ACC112 (cell line): ENCODE measurements around the gene GRIK4.

ENCODE experiments used
- H2AFZ ChIP-seq: fragments of 200-600 bp; sonication (generic); one replicate; pipeline ENCODE4 v1.6.0; 2017; ENCODE audit warnings: antibody characterized with exemption, low read length; ENCODE audit not compliant: unreplicated experiment
- H3K27ac ChIP-seq: fragments of 200-600 bp; sonication (generic); 2 replicates; pipeline ENCODE4 v1.5.1; 2014; ENCODE audit warnings: low read depth, mild to moderate bottlenecking, antibody characterized with exemption, low read length, moderate library complexity
- H3K27me3 ChIP-seq: fragments of 200-600 bp; sonication (generic); 2 replicates; pipeline ENCODE4 v1.6.1; 2014; ENCODE audit warnings: mild to moderate bottlenecking, antibody characterized with exemption, low read length, moderate library complexity, mixed read lengths; ENCODE audit not compliant: insufficient read depth
- H3K36me3 ChIP-seq: fragments of 200-600 bp; sonication (generic); 2 replicates; pipeline ENCODE4 v1.6.1; 2016; ENCODE audit warnings: mild to moderate bottlenecking, antibody characterized with exemption, low read length, moderate library complexity, mixed read lengths; ENCODE audit not compliant: insufficient read depth
- H3K4me1 ChIP-seq: fragments of 200-600 bp; sonication (generic); one replicate; pipeline ENCODE4 v1.6.1; 2016; ENCODE audit warnings: low read length, mixed read lengths; ENCODE audit not compliant: insufficient read depth, unreplicated experiment, control insufficient read depth
- H3K4me3 ChIP-seq: fragments of 200-600 bp; sonication (generic); 2 replicates; pipeline ENCODE4 v1.5.1; 2014; ENCODE audit warnings: mild to moderate bottlenecking, low read depth, low read length
- H3K79me2 ChIP-seq: fragments of 200-600 bp; sonication (generic); one replicate; pipeline ENCODE4 v1.6.0; 2016; ENCODE audit warnings: low read length; ENCODE audit not compliant: control insufficient read depth, unreplicated experiment, insufficient read depth

The GRIK4 gene

GRCh38 chr11:120903686-120904085 lies 392.1 kb downstream of the GRIK4 start:
- no peak overlapping the region for H3K27ac ChIP-seq
- no peaks in the 10 kb centered on the region for H3K4me1 ChIP-seq
- no peak overlapping the region for H3K4me3 ChIP-seq
- H3K36me3 ChIP-seq, result no peaks in the 10 kb centered on the region
- no peaks in the 10 kb centered on the region for H3K79me2 ChIP-seq
- peaks cover 70% of the 10 kb centered on the region for H3K27me3 ChIP-seq
- no peak overlapping the region for H2AFZ ChIP-seq

GRCh38 chr11:120904116-120904515 lies 392.6 kb downstream of the GRIK4 start:
- H3K4me1 ChIP-seq, result no peaks in the 10 kb centered on the region
- no peak overlapping the region for H3K27ac ChIP-seq
- H3K36me3 ChIP-seq, result no peaks in the 10 kb centered on the region
- no peak overlapping the region for H2AFZ ChIP-seq
- peaks cover 68% of the 10 kb centered on the region for H3K27me3 ChIP-seq
- H3K4me3 ChIP-seq, result no peak overlapping the region
- no peaks in the 10 kb centered on the region for H3K79me2 ChIP-seq

GRCh38 chr11:120906766-120907165 lies 395.2 kb downstream of the GRIK4 start:
- H3K27ac ChIP-seq, result no peak overlapping the region
- peaks cover 43% of the 10 kb centered on the region for H3K27me3 ChIP-seq
- H3K36me3 ChIP-seq, result no peaks in the 10 kb centered on the region
- no peak overlapping the region for H2AFZ ChIP-seq
- H3K4me3 ChIP-seq, result no peak overlapping the region
- H3K79me2 ChIP-seq, result no peaks in the 10 kb centered on the region
- no peaks in the 10 kb centered on the region for H3K4me1 ChIP-seq

GRCh38 chr11:120907971-120908370 lies 396.4 kb downstream of the GRIK4 start:
- Histone ChIP-seq H3K36me3 (no peaks in the 10 kb centered on the region), H3K4me3 (no peak overlapping the region), H3K27ac (no peak overlapping the region), H3K79me2 (no peaks in the 10 kb centered on the region), H3K4me1 (no peaks in the 10 kb centered on the region), H3K27me3 (peaks cover 41% of the 10 kb centered on the region), H2AFZ (no peak overlapping the region)

GRCh38 chr11:120908461-120909181 lies 397.1 kb downstream of the GRIK4 start:
- peaks cover 42% of the 10 kb centered on the region for H3K27me3 ChIP-seq
- H3K36me3 ChIP-seq, result no peaks in the 10 kb centered on the region
- no peak overlapping the region for H2AFZ ChIP-seq
- no peak overlapping the region for H3K27ac ChIP-seq
- H3K4me3 ChIP-seq, result no peak overlapping the region
- H3K4me1 ChIP-seq, result no peaks in the 10 kb centered on the region
- H3K79me2 ChIP-seq, result no peaks in the 10 kb centered on the region

- Histone ChIP-seq H3K36me3 (no peaks in the 10 kb centered on the region), H2AFZ (no peak overlapping the region), H3K79me2 (no peaks in the 10 kb centered on the region), H3K4me3 (no peak overlapping the region), H3K27me3 (peaks cover 43% of the 10 kb centered on the region), H3K27ac (no peak overlapping the region), H3K4me1 (no peaks in the 10 kb centered on the region)
Measured at GRCh38 chr11:120909676-120910416, 398.3 kb downstream of the GRIK4 start.

- no peaks in the 10 kb centered on the region for H3K79me2 ChIP-seq
- H3K4me3 ChIP-seq, result no peak overlapping the region
- no peaks in the 10 kb centered on the region for H3K4me1 ChIP-seq
Measured at GRCh38 chr11:120911943-120912342, 400.4 kb downstream of the GRIK4 start.

GRCh38 chr11:120912504-120912903 lies 401.0 kb downstream of the GRIK4 start:
- H3K27ac ChIP-seq, result no peak overlapping the region
- peaks cover 55% of the 10 kb centered on the region for H3K27me3 ChIP-seq
- no peak overlapping the region for H3K4me3 ChIP-seq
- no peaks in the 10 kb centered on the region for H3K36me3 ChIP-seq
- no peaks in the 10 kb centered on the region for H3K79me2 ChIP-seq
- H2AFZ ChIP-seq, result no peak overlapping the region
- no peaks in the 10 kb centered on the region for H3K4me1 ChIP-seq

More at GRCh38 chr11:120911943-120912342, 400.4 kb downstream of the GRIK4 start:
- H3K27me3 ChIP-seq, result peaks cover 56% of the 10 kb centered on the region
- H3K36me3 ChIP-seq, result no peaks in the 10 kb centered on the region
- H2AFZ ChIP-seq, result no peak overlapping the region
- H3K27ac ChIP-seq, result no peak overlapping the region

- H3K27ac ChIP-seq, result no peak overlapping the region
- no peak overlapping the region for H3K4me3 ChIP-seq
- H2AFZ ChIP-seq, result no peak overlapping the region
- peaks cover 56% of the 10 kb centered on the region for H3K27me3 ChIP-seq
- no peaks in the 10 kb centered on the region for H3K4me1 ChIP-seq
- H3K36me3 ChIP-seq, result no peaks in the 10 kb centered on the region
- H3K79me2 ChIP-seq, result no peaks in the 10 kb centered on the region
Measured at GRCh38 chr11:120912915-120913314, 401.4 kb downstream of the GRIK4 start.

- no peaks in the 10 kb centered on the region for H3K36me3 ChIP-seq
- peaks cover 66% of the 10 kb centered on the region for H3K27me3 ChIP-seq
- H2AFZ ChIP-seq, result no peak overlapping the region
- H3K4me3 ChIP-seq, result no peak overlapping the region
- H3K27ac ChIP-seq, result no peak overlapping the region
- H3K4me1 ChIP-seq, result no peaks in the 10 kb centered on the region
- H3K79me2 ChIP-seq, result no peaks in the 10 kb centered on the region
Measured at GRCh38 chr11:120914021-120914420, 402.5 kb downstream of the GRIK4 start.

- H3K27me3 ChIP-seq, result peaks cover 72% of the 10 kb centered on the region
- no peaks in the 10 kb centered on the region for H3K79me2 ChIP-seq
- no peak overlapping the region for H2AFZ ChIP-seq
- H3K4me3 ChIP-seq, result no peak overlapping the region
- H3K36me3 ChIP-seq, result no peaks in the 10 kb centered on the region
- no peak overlapping the region for H3K27ac ChIP-seq
- no peaks in the 10 kb centered on the region for H3K4me1 ChIP-seq
Measured at GRCh38 chr11:120914601-120915000, 403.1 kb downstream of the GRIK4 start.
